HCT116 (cell line): ENCODE measurements around the gene PDE2A. TPM values are rescaled to one million over a fixed set of nuclear protein-coding genes. Genes with fewer than 3 reads are reported as not detected.

Source experiments
- ATAC-seq: fragments of 200-7000 bp; cut with Tn5 transposase; 2 replicates; pipeline ENCODE4 v1.9.1; 2020; ENCODE audit warnings: mild to moderate bottlenecking, moderate library complexity
- BruUV-seq: library from RNA; stranded (reverse); fragments of 400-500 nt; replicated peaks from 2 replicates; lab custom pipeline; 2021; lab: Mats Ljungman, UMichigan
- CTCF ChIA-PET: fragments of 300-600 bp; sonication (Branson Sonifier 250); formaldehyde crosslinking; loops from one replicate; lab custom pipeline; 2021; ENCODE audit warnings: antibody characterized with exemption; lab: Charles Lee
- POLR2A ChIA-PET: fragments of 300-600, 350-600 bp; sonication (Branson Sonifier 250); formaldehyde crosslinking; loops from one replicate; lab custom pipeline; 2021; ENCODE audit warnings: antibody characterized with exemption; lab: Charles Lee
- RAD21 ChIA-PET, 2 experiments: fragments of 300-600 bp; sonication (Branson Sonifier 250); formaldehyde crosslinking; loops; one replicate each; lab custom pipeline; 2023; ENCODE audit warnings: low total read pairs in 2 of 2; ENCODE audit not compliant: uncharacterized antibody in 2 of 2, unreplicated experiment in 2 of 2, low non-redundant PET in 1 of 2; lab: Charles Lee
- DNase-seq: peaks from one replicate; pipeline ENCODE4 v3.0.0-alpha.2; 2010; ENCODE audit warnings: low read depth, low spot score
- H2AFZ ChIP-seq: fragments of 200-600 bp; shearing (Covaris generic), sonication (generic); 2 replicates; pipeline ENCODE4 v1.6.1; 2017; ENCODE audit warnings: low read depth, mixed run types, mixed read lengths, antibody characterized with exemption, low read length; ENCODE audit not compliant: poor library complexity, severe bottlenecking
- H3K27ac ChIP-seq: 2 replicates; pipeline ENCODE4 v1.5.1; 2012; ENCODE audit warnings: low read depth, low read length
- H3K27me3 ChIP-seq: fragments of 200-600 bp; sonication (generic); 2 replicates; pipeline ENCODE4 v1.6.1; 2016; ENCODE audit warnings: mixed run types, low read length, mixed read lengths; ENCODE audit not compliant: insufficient read depth
- H3K36me3 ChIP-seq, 2 experiments: fragments of 200-500 bp in 1 of 2; fragments of 200-600 bp in 1 of 2; sonication (Bioruptor generic) in 1 of 2; sonication (generic) in 1 of 2; 2 replicates each; pipeline versions ENCODE4 v1.5.1 to v1.6.1; 2014 to 2016; ENCODE audit warnings: low read length in 2 of 2, inconsistent platforms in 1 of 2, mixed read lengths in 1 of 2, mixed run types in 1 of 2; ENCODE audit not compliant: insufficient read depth in 2 of 2, control insufficient read depth in 1 of 2
- H3K4me1 ChIP-seq, 2 experiments: fragments of 200-600 bp in 1 of 2; sonication (generic) in 1 of 2; 2 replicates each; pipeline versions ENCODE4 v1.5.1 to v1.6.1; 2012 to 2017; ENCODE audit warnings: low read length in 2 of 2, inconsistent platforms in 1 of 2, mild to moderate bottlenecking in 1 of 2, mixed read lengths in 1 of 2, mixed run types in 1 of 2, moderate library complexity in 1 of 2; ENCODE audit not compliant: insufficient read depth in 2 of 2, control insufficient read depth in 1 of 2
- H3K4me2 ChIP-seq: fragments of 200-600 bp; sonication (generic); 2 replicates; pipeline ENCODE4 v1.6.1; 2017; ENCODE audit warnings: mixed run types, low read length, mixed read lengths
- H3K4me3 ChIP-seq, 2 experiments: fragments of 200-600 bp in 1 of 2; sonication (generic) in 1 of 2; replicated peaks in 1 of 2; 2 replicates each; pipeline ENCODE4 v1.5.1; 2011 to 2016; ENCODE audit warnings: low read length in 2 of 2, control low read depth in 1 of 2, low read depth in 1 of 2, mild to moderate bottlenecking in 1 of 2, mixed read lengths in 1 of 2, mixed run types in 1 of 2
- H3K79me2 ChIP-seq: fragments of 200-600 bp; sonication (generic); 2 replicates; pipeline ENCODE4 v1.6.1; 2017; ENCODE audit warnings: mild to moderate bottlenecking, mixed run types, low read length, moderate library complexity, mixed read lengths; ENCODE audit not compliant: insufficient read depth
- H3K9ac ChIP-seq: fragments of 200-600 bp; sonication (generic); 2 replicates; pipeline ENCODE4 v1.6.1; 2016; ENCODE audit warnings: low read length, mixed read lengths
- H3K9me2 ChIP-seq: fragments of 200-600 bp; sonication (generic), shearing (Covaris generic); 2 replicates; pipeline ENCODE4 v1.6.1; 2017; ENCODE audit warnings: mixed run types, mild to moderate bottlenecking, moderate library complexity; ENCODE audit not compliant: insufficient read depth
- H3K9me3 ChIP-seq, 2 experiments: fragments of 200-500 bp in 1 of 2; fragments of 200-600 bp in 1 of 2; sonication (Bioruptor generic) in 1 of 2; sonication (generic) in 1 of 2; 2 replicates each; pipeline ENCODE4 v1.6.1; 2014 to 2017; ENCODE audit warnings: low read length in 2 of 2, mixed read lengths in 2 of 2, inconsistent platforms in 1 of 2, low read depth in 1 of 2, mild to moderate bottlenecking in 1 of 2, mixed run types in 1 of 2, moderate library complexity in 1 of 2; ENCODE audit not compliant: control insufficient read depth in 1 of 2, insufficient read depth in 1 of 2
- H4K20me1 ChIP-seq: fragments of 200-600 bp; sonication (generic), shearing (Covaris generic); 2 replicates; pipeline ENCODE4 v1.6.1; 2017; ENCODE audit warnings: mixed run types, mild to moderate bottlenecking, moderate library complexity; ENCODE audit not compliant: insufficient read depth
- CEBPB ChIP-seq: IDR thresholded peaks from 2 replicates; pipeline ENCODE4 v1.6.1; 2012; ENCODE audit warnings: low read depth
- EGR1 ChIP-seq: IDR thresholded peaks from 2 replicates; pipeline ENCODE4 v1.6.1; 2012; ENCODE audit warnings: low read depth
- ELF1 ChIP-seq: IDR thresholded peaks from 2 replicates; pipeline ENCODE4 v1.6.1; 2012; ENCODE audit warnings: low read depth, borderline replicate concordance
- EZH2 ChIP-seq: fragments of 200-600 bp; sonication (generic); IDR thresholded peaks from 2 replicates; pipeline ENCODE4 v1.6.1; 2017; ENCODE audit warnings: antibody characterized with exemption, mixed run types
- EZH2phosphoT487 ChIP-seq: fragments of 200-600 bp; IDR thresholded peaks from 2 replicates; pipeline ENCODE4 v1.6.1; 2018; ENCODE audit warnings: antibody characterized with exemption, borderline replicate concordance
- FOSL1 ChIP-seq: IDR thresholded peaks from 2 replicates; pipeline ENCODE4 v1.6.1; 2012; ENCODE audit warnings: low read depth
- JUND ChIP-seq: IDR thresholded peaks from 2 replicates; pipeline ENCODE4 v1.6.1; 2012
- POLR2A ChIP-seq: IDR thresholded peaks from 2 replicates; pipeline ENCODE4 v1.7.0; 2011; ENCODE audit warnings: borderline replicate concordance; ENCODE audit not compliant: insufficient read depth, insufficient read length; ENCODE audit errors: extremely low read depth
- SP1 ChIP-seq: IDR thresholded peaks from 2 replicates; pipeline ENCODE4 v1.6.1; 2012; ENCODE audit warnings: low read depth
- ZFX ChIP-seq: fragments of 450-650 bp; IDR thresholded peaks from 2 replicates; pipeline ENCODE4 v1.6.1; 2017
- intact Hi-C: fragments of 100-400 bp; cut with micrococcal nuclease; formaldehyde crosslinking; loops from 2 replicates; pipeline ENCODE4 v1.10.0; 2022
- total RNA-seq: library from RNA; stranded (reverse); gene quantifications from one replicate; pipeline ENCODE4 v1.2.1, GENCODE V29; 2021; ENCODE audit not compliant: unreplicated experiment
- TF ChIP-seq, protein P1 (sequence below): IDR thresholded peaks from 2 replicates; pipeline ENCODE4 v1.6.1; 2012; ENCODE audit warnings: low read depth
- TF ChIP-seq, protein P2 (sequence below): IDR thresholded peaks from 2 replicates; pipeline ENCODE4 v1.6.1; 2012
- TF ChIP-seq, protein P3 (sequence below): IDR thresholded peaks from 2 replicates; pipeline ENCODE4 v1.6.1; 2011; ENCODE audit warnings: mild to moderate bottlenecking, low read length, moderate library complexity; ENCODE audit not compliant: insufficient replicate concordance; ENCODE audit errors: extremely low read depth

The PDE2A gene
- total RNA-seq, 1 experiment from 2014 or later = 7.6 TPM

DNA sequence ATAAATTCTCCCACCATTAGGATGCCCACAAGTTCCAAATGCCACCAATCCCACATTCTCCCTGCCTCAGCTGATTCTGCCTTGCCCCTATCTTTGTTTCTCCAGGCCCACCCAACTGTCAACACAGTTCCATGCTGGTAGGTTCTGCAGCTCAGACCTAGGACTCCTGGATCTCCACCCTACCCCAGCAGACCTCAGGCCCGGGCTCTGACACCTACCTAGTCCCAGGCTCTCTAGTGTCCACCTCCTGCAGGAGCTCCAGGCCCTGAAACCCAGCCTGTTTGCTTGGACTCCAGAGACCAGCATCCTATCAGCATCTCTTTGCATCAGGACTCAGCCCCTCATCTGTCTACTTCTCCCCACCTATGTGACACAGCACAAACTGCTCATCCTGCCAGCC, 86.5 kb downstream of the PDE2A start:
- RAD21 ChIA-PET = no interaction called here
- Histone ChIP-seq H3K36me3 (no peaks in the 10 kb centered on the region), H3K4me2 (no peak overlapping the region), H3K4me1 (peaks cover 0 to 6% of the 10 kb centered on the region in 2 experiments; a peak in 1 of 4 replicates), H2AFZ (no peak overlapping the region), H3K9me2 (no peaks in the 10 kb centered on the region), H3K79me2 (no peaks in the 10 kb centered on the region), H3K4me3 (no peak overlapping the region), H3K9ac (no peak overlapping the region), H4K20me1 (no peaks in the 10 kb centered on the region), H3K27ac (no peak overlapping the region), H3K9me3 (no peaks in the 10 kb centered on the region), H3K27me3 (no peaks in the 10 kb centered on the region; the same call in 1 of the 2 replicates)
- POLR2A ChIA-PET = interaction anchor here (0.9 kb wide), 1 partner anchor 54 kb away, joined by 3 read pairs; no protein-coding TSS in a partner anchor
- DNase-seq = no peak
- intact Hi-C loops = loop anchor here (5.0 kb wide), 1 partner anchor 590 kb away; no protein-coding TSS in a partner anchor
- BruUV-seq = no TSS peak
- CTCF ChIA-PET = interaction anchor here (1.2 to 3.1 kb wide), 8 partner anchors 8 to 116 kb away, joined by 3 to 38 read pairs (median 6); no protein-coding TSS in a partner anchor
- ATAC-seq = no peak
- TF ChIP-seq FOSL1 (no peak), POLR2A (no peak), EZH2 (no peak), ELF1 (no peak), SP1 (no peak), EZH2phosphoT487 (no peak), EGR1 (no peak), ZFX (no peak), JUND (no peak), CEBPB (no peak)
- TF ChIP-seq, protein P1, sequence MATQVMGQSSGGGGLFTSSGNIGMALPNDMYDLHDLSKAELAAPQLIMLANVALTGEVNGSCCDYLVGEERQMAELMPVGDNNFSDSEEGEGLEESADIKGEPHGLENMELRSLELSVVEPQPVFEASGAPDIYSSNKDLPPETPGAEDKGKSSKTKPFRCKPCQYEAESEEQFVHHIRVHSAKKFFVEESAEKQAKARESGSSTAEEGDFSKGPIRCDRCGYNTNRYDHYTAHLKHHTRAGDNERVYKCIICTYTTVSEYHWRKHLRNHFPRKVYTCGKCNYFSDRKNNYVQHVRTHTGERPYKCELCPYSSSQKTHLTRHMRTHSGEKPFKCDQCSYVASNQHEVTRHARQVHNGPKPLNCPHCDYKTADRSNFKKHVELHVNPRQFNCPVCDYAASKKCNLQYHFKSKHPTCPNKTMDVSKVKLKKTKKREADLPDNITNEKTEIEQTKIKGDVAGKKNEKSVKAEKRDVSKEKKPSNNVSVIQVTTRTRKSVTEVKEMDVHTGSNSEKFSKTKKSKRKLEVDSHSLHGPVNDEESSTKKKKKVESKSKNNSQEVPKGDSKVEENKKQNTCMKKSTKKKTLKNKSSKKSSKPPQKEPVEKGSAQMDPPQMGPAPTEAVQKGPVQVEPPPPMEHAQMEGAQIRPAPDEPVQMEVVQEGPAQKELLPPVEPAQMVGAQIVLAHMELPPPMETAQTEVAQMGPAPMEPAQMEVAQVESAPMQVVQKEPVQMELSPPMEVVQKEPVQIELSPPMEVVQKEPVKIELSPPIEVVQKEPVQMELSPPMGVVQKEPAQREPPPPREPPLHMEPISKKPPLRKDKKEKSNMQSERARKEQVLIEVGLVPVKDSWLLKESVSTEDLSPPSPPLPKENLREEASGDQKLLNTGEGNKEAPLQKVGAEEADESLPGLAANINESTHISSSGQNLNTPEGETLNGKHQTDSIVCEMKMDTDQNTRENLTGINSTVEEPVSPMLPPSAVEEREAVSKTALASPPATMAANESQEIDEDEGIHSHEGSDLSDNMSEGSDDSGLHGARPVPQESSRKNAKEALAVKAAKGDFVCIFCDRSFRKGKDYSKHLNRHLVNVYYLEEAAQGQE = no peak
- TF ChIP-seq, protein P2, sequence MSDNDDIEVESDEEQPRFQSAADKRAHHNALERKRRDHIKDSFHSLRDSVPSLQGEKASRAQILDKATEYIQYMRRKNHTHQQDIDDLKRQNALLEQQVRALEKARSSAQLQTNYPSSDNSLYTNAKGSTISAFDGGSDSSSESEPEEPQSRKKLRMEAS = no peak
- TF ChIP-seq, protein P3, sequence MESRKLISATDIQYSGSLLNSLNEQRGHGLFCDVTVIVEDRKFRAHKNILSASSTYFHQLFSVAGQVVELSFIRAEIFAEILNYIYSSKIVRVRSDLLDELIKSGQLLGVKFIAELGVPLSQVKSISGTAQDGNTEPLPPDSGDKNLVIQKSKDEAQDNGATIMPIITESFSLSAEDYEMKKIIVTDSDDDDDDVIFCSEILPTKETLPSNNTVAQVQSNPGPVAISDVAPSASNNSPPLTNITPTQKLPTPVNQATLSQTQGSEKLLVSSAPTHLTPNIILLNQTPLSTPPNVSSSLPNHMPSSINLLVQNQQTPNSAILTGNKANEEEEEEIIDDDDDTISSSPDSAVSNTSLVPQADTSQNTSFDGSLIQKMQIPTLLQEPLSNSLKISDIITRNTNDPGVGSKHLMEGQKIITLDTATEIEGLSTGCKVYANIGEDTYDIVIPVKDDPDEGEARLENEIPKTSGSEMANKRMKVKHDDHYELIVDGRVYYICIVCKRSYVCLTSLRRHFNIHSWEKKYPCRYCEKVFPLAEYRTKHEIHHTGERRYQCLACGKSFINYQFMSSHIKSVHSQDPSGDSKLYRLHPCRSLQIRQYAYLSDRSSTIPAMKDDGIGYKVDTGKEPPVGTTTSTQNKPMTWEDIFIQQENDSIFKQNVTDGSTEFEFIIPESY = no peak
